Smooth muscle cell of the coronary artery (primary cell): ENCODE measurements around the gene TENT4A. TPM values are rescaled to one million over a fixed set of nuclear protein-coding genes. Genes with fewer than 3 reads are reported as not detected.

ENCODE experiments used
- total RNA-seq: library from RNA; depleted of rRNA; stranded (reverse); fragments of >200 nt; gene quantifications from 2 replicates; pipeline ENCODE4 v1.2.3, GENCODE V29; 2014; ENCODE audit warnings: low replicate concordance

TENT4A gene
- total RNA-seq = 4.9 and 8.9 TPM in 2 replicates

GRCh38 chr5:6713274-6714225 is at the start of gene TENT4A:
TENT4A (plus strand) TSS chr5:6713432; CDS start chr5:6713984, 552 bp downstream.

Other genes starting within 250 kb of the TENT4A start
- gene NSUN2, start 80.4 kb upstream of the TENT4A start, total RNA-seq = 34.9 and 51.0 TPM in 2 replicates
- 17.7 and 21.8 TPM in 2 replicates for gene SRD5A1, start 80.0 kb upstream of the TENT4A start, total RNA-seq